Islet of Langerhans (tissue), 1 donor: ENCODE measurements around the gene TOLLIP.
A peak's percentile ranks its signal among the peaks of the same experiment; 100 is the strongest.

ENCODE experiments used
- FAIRE-seq: peaks from one replicate; lab custom pipeline; 2011; peaks lifted over from hg19 to GRCh38; lab: Jason Lieb, UNC

Gene TOLLIP

GRCh38 chr11:1310772-1311468 lies 1.5 kb upstream of the TOLLIP start:
- no peak for FAIRE-seq

GRCh38 chr11:1310318-1310687 lies 871 bp upstream of the TOLLIP start:
- FAIRE-seq, result no peak

- no peak for FAIRE-seq
These were observed 512 bp downstream of the TOLLIP start for GRCh38 chr11:1308743-1309497.

- FAIRE-seq, result no peak
These were observed 1.3 kb downstream of the TOLLIP start for GRCh38 chr11:1307998-1308742.

- FAIRE-seq, result no peak
These were observed 2.1 kb downstream of the TOLLIP start for GRCh38 chr11:1307163-1307870.

- FAIRE-seq, result no peak
These were observed 3.0 kb downstream of the TOLLIP start for GRCh38 chr11:1306186-1307162.

- no peak for FAIRE-seq
These were observed 3.9 kb downstream of the TOLLIP start for GRCh38 chr11:1305501-1306056.

GRCh38 chr11:1305063-1305495 lies 4.4 kb downstream of the TOLLIP start:
- FAIRE-seq, result no peak

GRCh38 chr11:1304380-1304779 lies 5.1 kb downstream of the TOLLIP start:
- FAIRE-seq, result peak; percentile 33

GRCh38 chr11:1303973-1304372 lies 5.5 kb downstream of the TOLLIP start:
- FAIRE-seq, result no peak

- no peak for FAIRE-seq
These were observed 6.2 kb downstream of the TOLLIP start for GRCh38 chr11:1303126-1303821.

GRCh38 chr11:1302461-1303125 lies 6.8 kb downstream of the TOLLIP start:
- no peak for FAIRE-seq

- FAIRE-seq, result no peak
These were observed 7.4 kb downstream of the TOLLIP start for GRCh38 chr11:1302041-1302460.

- no peak for FAIRE-seq
These were observed 8.0 kb downstream of the TOLLIP start for GRCh38 chr11:1301220-1302000.

GRCh38 chr11:1300569-1301187 lies 8.8 kb downstream of the TOLLIP start:
- FAIRE-seq, result peak; percentile 86

- no peak for FAIRE-seq
These were observed 9.3 kb downstream of the TOLLIP start for GRCh38 chr11:1300121-1300520.

GRCh38 chr11:1299621-1300020 lies 9.8 kb downstream of the TOLLIP start:
- FAIRE-seq, result no peak
